GM12878 (cell line): ENCODE results near the gene TSTD2. TPM values are rescaled to one million over a fixed set of nuclear protein-coding genes. Genes with fewer than 3 reads are reported as not detected.
A peak's percentile ranks its signal among the peaks of the same experiment; 100 is the strongest.

Experiments used
- ATF2 ChIP-seq: IDR thresholded peaks from 2 replicates; pipeline ENCODE4 v1.6.1; 2012; ENCODE audit warnings: low read length, inconsistent platforms
- BACH1 ChIP-seq: fragments of 450-650 bp; IDR thresholded peaks from 2 replicates; pipeline ENCODE4 v1.6.1; 2017; ENCODE audit warnings: mild to moderate bottlenecking, borderline replicate concordance
- BMI1 ChIP-seq: fragments of 450-650 bp; IDR thresholded peaks from 2 replicates; pipeline ENCODE4 v1.6.1; 2016; ENCODE audit warnings: mild to moderate bottlenecking, moderate library complexity, borderline replicate concordance
- CHD2 ChIP-seq: IDR thresholded peaks from 2 replicates; pipeline ENCODE4 v1.6.1; 2011; ENCODE audit warnings: low read depth, low read length, improper control_type of control experiment, borderline replicate concordance
- E4F1 ChIP-seq: fragments of 450-650 bp; IDR thresholded peaks from 2 replicates; pipeline ENCODE4 v1.6.1; 2018; ENCODE audit warnings: borderline replicate concordance, mild to moderate bottlenecking; ENCODE audit not compliant: partially characterized antibody
- EED ChIP-seq: sonication (generic); IDR thresholded peaks from 2 replicates; pipeline ENCODE4 v1.6.1; 2016; ENCODE audit warnings: antibody characterized with exemption, low read depth
- EP300 ChIP-seq, 2 experiments: fragments of 150-350 bp in 1 of 2; IDR thresholded peaks; 2 replicates each; pipeline ENCODE4 v1.6.1; 2011 to 2012; ENCODE audit warnings: low read depth in 2 of 2, low read length in 2 of 2, borderline replicate concordance in 1 of 2, improper control_type of control experiment in 1 of 2, inconsistent platforms in 1 of 2; ENCODE audit not compliant: control insufficient read depth in 1 of 2
- IKZF2 ChIP-seq, 2 experiments: fragments of 450-650 bp; IDR thresholded peaks; 2 replicates each; pipeline ENCODE4 v1.6.1; 2017; ENCODE audit warnings: mild to moderate bottlenecking in 2 of 2, moderate library complexity in 2 of 2
- MEF2A ChIP-seq: IDR thresholded peaks from 2 replicates; pipeline ENCODE4 v1.6.1; 2011; ENCODE audit warnings: low read depth, mild to moderate bottlenecking, low read length, moderate library complexity; ENCODE audit not compliant: insufficient read depth
- MEF2B ChIP-seq: fragments of 450-650 bp; IDR thresholded peaks from 2 replicates; pipeline ENCODE4 v1.6.1; 2018; ENCODE audit warnings: mild to moderate bottlenecking, moderate library complexity; ENCODE audit not compliant: partially characterized antibody, poor library complexity, severe bottlenecking
- MYB ChIP-seq: fragments of 150-350 bp; IDR thresholded peaks from 2 replicates; pipeline ENCODE4 v1.6.1; 2014; ENCODE audit warnings: mild to moderate bottlenecking, low read depth, low read length, borderline replicate concordance
- PAX8 ChIP-seq: fragments of 450-650 bp; IDR thresholded peaks from 2 replicates; pipeline ENCODE4 v1.6.1; 2017; ENCODE audit warnings: mild to moderate bottlenecking, moderate library complexity
- RBBP5 ChIP-seq: fragments of 200-600 bp; sonication (generic); conservative IDR thresholded peaks from 2 replicates; pipeline ENCODE4 v1.6.1; 2016
- RELB ChIP-seq: fragments of 450-650 bp; IDR thresholded peaks from 2 replicates; pipeline ENCODE4 v1.6.1; 2017; ENCODE audit warnings: low read depth, mild to moderate bottlenecking, moderate library complexity
- SMC3 ChIP-seq: IDR thresholded peaks from 2 replicates; pipeline ENCODE4 v1.6.1; 2011; ENCODE audit warnings: low read length, improper control_type of control experiment, borderline replicate concordance
- STAT3 ChIP-seq: IDR thresholded peaks from 2 replicates; pipeline ENCODE4 v1.6.1; 2011; ENCODE audit warnings: low read depth, low read length, improper control_type of control experiment
- ZBTB11 ChIP-seq: fragments of 450-650 bp; formaldehyde crosslinking; IDR thresholded peaks from 2 replicates; pipeline ENCODE4 v1.5.0; 2022; ENCODE audit warnings: mild to moderate bottlenecking, missing genetic modification characterization
- polyA plus RNA-seq, 11 experiments: library from polyadenylated mRNA; depleted of rRNA in 4 of 11; unstranded in 6 of 11; stranded (reverse) in 5 of 11; fragments of >200 nt; fragmentation: Nextera tagmentation in 4 of 11; fragmentation: Illumina TruSeq in 1 of 11; extraction: Ambion mirVana in 4 of 11; extraction: Trizol in 1 of 11; gene quantifications; 1 replicate in 1 of 11; 2 replicates in 10 of 11; pipeline versions ENCODE4 v1.2.1 to v1.2.3, GENCODE V29; 2011 to 2016; ENCODE audit warnings: inconsistent platforms in 2 of 11, missing spikeins in 2 of 11, low read depth in 1 of 11
- total RNA-seq, 4 experiments: library from RNA; depleted of rRNA in 3 of 4; stranded (reverse); fragments of >200 nt in 3 of 4; fragmentation: Illumina TruSeq in 1 of 4; extraction: Trizol in 1 of 4; gene quantifications; 2 replicates each; pipeline versions ENCODE4 v1.2.1 to v1.2.3, GENCODE V29; 2013 to 2021
- TF ChIP-seq, protein P1 (sequence below): fragments of 450-650 bp; IDR thresholded peaks from 2 replicates; pipeline ENCODE4 v1.6.1; 2016; ENCODE audit warnings: mild to moderate bottlenecking

TSTD2 gene
- total and polyA plus RNA-seq, 10 of the 15 experiments (the other 5 are each of a cell fraction or from before 2014, with no cell fraction given): 5.0 to 30.6 (median 14.1) TPM

DNA sequence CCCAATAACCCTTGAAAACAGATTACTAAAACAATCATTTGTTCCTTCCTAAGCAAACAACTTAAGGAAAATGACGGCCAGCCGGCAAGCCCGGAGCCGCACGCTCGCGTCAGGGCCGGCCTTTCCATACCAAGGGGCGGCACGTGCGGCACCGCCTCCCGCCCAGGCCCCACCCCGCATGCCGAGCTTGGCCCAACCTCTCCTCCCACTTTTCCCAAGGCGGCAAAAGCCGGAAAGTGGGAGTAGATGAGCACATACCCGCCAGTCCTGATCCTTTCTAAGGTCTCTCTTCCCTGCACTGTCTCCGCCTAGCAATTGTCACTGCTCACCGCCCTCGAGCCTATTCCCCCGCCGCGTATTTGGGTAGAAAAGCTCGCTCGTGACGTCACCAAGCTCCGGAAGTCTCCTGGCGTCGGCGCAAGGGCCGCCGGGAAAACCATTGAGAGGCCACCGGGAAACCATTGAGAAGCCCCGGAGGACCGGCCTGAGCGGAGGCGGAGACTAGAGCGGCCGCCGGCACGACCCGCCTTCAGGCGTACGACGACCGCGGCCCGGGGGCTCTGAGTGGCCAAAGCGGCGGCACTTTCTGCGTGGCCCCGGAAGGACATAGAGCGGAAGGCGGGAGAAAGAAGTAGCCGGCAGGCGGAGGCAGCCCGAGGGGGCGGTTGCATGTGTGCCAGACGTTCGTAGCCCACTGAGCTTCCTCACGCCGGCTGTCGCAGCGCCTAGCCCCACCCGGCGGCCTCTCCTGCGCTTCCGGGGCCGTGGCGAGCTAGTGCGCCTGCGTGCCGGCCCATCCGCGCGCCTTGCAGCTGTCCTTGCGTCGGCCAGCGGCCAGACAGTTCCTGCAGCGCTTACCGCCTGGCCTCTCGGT, at the start of gene TSTD2, which contains the start of gene NCBP1 (continued):
- peak in 1 of 2 experiments; percentile 25; a peak in 1 of 4 replicates for TF ChIP-seq EP300 (IDR thresholded peaks at IDR 0.05; ENCODE audit: borderline replicate concordance in 1 of 2, control insufficient read depth in 1 of 2, low read depth in 2 of 2, low read length in 2 of 2)
- TF ChIP-seq BACH1: peak; percentile 70
- TF ChIP-seq MEF2A: no peak
- TF ChIP-seq MEF2B: peak; percentile 42
- no peak for TF ChIP-seq STAT3
- peak; percentile 84 for TF ChIP-seq EED
- no peak for TF ChIP-seq SMC3
- no peak for TF ChIP-seq ZBTB11
- TF ChIP-seq BMI1: no peak
- peak; percentile 67; the same call in 1 of the 2 replicates for TF ChIP-seq RELB
- TF ChIP-seq IKZF2 (IDR thresholded peaks at IDR 0.05): peak; percentile 90 to 91
- TF ChIP-seq, protein P1, sequence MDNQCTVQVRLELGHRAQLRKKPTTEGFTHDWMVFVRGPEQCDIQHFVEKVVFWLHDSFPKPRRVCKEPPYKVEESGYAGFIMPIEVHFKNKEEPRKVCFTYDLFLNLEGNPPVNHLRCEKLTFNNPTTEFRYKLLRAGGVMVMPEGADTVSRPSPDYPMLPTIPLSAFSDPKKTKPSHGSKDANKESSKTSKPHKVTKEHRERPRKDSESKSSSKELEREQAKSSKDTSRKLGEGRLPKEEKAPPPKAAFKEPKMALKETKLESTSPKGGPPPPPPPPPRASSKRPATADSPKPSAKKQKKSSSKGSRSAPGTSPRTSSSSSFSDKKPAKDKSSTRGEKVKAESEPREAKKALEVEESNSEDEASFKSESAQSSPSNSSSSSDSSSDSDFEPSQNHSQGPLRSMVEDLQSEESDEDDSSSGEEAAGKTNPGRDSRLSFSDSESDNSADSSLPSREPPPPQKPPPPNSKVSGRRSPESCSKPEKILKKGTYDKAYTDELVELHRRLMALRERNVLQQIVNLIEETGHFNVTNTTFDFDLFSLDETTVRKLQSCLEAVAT: peak; percentile 53; the same call in 1 of the 2 replicates
- no peak; the same call in 1 of the 2 replicates for TF ChIP-seq ATF2
- peak; percentile 33 for TF ChIP-seq E4F1
- TF ChIP-seq RBBP5: no peak
- no peak for TF ChIP-seq PAX8
- TF ChIP-seq CHD2: peak; percentile 91
- TF ChIP-seq MYB: 0 out of 2 replicates have a peak, but pooled peaks have one; percentile 35
